ENCODE results near the gene LMCD1.
A peak's percentile ranks its signal among the peaks of the same experiment; 100 is the strongest.

Gene LMCD1

GRCh38 chr3:8509961-8510360, 8.3 kb downstream of the LMCD1 start:
- DNase-seq, result no peak

- no peak for DNase-seq
Measured at GRCh38 chr3:8512234-8512633, 10.6 kb downstream of the LMCD1 start.

GRCh38 chr3:8516047-8516661, 14.5 kb downstream of the LMCD1 start:
- no peak for DNase-seq

DNA sequence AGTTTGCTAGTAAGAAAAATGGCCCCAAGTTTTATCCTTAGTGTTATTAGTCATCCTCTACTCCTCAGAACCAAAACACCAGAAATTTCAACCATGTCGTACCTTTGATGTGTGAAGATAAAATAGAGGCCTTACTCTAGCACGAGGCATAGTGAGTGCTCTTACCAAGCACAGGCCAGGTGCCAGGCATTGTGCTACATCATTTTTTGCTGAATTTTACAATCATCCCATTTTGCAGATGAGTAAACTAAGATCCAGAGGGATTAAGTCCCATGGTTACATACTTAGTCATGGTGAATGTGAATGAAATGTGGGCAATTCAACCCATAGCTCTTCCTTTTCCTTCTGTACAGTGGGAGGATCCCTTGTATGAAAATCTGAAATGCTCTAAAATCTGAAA, 15.2 kb downstream of the LMCD1 start:
- no peak for DNase-seq

GRCh38 chr3:8517487-8517886, 15.9 kb downstream of the LMCD1 start:
- DNase-seq, result no peak

DNA sequence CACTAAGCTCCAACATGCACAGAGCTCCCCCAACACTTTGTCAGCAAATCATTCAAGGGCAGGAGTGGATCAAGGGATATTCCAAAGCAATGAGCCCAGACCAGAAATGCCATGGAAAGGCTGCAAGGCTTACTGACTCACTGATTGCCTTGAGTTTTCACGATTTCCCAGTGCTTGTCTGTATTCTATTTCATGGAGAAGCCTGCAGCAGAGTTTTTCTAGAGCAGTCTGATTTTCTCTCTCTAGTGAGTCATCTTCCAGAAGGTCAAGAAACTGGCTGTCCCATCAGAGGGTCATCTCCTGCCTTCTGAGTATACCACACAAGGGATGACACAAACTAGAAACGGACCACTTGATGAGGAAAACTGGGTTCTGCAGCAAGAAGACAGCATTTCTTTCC, 16.5 kb downstream of the LMCD1 start:
- no peak for DNase-seq

- DNase-seq, result no peak
Measured at GRCh38 chr3:8519156-8519555, 17.5 kb downstream of the LMCD1 start.

DNA sequence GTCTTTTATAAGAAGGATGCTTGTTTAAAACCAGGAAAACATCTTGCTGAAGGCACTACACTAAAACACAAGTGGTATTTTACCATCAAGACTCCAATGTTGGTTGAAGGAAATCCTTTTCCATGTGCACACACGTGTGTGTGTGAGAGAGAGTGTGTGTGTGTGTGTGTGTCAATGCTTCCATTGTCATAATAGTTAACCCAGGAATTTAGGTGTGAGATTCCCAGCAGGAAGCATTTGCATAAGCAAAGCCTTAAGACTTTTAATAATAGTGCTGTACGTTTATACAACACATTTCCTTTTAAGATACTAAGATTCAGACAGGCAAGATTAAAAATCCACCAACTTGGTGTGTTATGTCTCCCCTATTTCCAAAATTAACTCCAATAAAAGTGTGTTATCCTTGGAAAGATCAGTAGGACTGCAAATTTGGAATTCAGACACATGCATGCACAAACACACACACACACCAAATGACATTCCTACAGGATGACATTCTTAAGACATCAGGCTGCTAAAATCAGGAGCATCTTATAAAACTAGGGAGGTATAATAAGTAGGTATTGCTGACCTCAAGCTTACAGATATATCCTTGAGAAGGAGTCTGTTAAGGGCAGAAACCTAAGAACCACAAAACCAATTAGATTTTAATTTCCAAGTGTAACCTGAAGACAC, 18.3 kb downstream of the LMCD1 start:
- no peak for DNase-seq

DNA sequence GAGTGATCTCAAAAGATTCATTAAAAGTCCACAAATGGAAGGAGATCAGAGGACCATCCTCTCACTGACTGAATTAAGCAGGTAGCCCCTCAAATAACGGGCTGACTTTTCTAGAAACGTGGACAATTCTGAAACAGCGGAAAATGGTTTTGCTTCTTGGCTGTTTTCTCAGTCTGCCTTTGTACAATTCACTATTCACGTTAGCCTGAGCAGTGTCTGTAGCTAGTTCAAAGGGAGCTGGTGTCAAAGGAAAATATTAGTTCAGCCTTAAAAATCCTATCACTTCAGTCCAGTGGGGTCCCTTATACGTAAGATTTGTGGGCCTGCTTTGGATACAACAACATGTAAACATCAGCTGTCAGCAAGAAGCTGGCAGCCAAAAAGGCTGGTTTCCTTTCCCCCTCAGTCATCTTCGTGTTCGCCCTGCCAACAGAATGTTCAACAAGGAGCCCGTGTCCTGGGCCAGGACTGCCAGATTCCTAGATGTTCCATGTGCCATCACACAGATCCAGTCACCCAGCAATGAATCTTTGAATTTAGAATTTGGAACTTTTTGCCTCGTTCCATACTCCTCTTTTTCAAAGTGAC, 19.3 kb downstream of the LMCD1 start:
- DNase-seq, result no peak

DNA sequence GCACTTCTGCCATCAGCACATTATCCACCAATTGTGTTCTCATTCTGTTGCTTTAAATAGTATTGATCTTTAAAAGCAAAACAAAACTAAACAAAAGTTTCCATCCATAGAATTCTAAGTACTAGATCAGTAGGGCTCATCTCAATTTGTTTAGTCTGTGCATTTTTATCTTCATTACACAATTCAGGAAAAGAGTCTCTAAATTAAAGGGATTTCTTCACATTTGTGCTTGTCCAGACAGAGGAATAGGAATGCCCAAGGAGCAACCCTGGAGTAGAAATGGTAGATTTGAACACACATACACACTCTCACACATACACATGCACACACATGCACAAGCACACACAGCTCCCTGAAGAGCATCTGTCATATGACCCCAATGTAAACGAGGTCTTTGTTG, 21.4 kb downstream of the LMCD1 start:
- DNase-seq, result no peak

DNA sequence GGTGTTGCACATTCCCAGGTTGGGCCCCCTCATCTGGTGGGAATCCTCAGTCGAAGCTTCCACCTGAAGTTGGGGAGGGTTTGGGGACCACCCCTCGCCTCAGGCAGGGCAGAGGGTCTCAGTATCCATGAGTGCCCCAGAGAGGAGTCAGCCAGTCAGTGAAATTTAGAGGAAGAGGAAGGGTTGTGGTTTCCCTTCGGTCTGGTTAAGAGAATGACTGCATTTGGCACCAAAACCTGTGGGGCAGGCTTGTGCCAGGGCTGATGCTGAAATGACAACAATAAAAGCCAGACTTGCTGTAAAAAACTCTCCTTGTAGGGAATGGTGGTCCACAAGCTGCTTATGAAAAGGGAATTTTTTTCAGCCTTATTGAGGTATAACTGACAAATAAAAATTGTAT, 22.6 kb downstream of the LMCD1 start:
- peak; percentile 74 for DNase-seq

DNA sequence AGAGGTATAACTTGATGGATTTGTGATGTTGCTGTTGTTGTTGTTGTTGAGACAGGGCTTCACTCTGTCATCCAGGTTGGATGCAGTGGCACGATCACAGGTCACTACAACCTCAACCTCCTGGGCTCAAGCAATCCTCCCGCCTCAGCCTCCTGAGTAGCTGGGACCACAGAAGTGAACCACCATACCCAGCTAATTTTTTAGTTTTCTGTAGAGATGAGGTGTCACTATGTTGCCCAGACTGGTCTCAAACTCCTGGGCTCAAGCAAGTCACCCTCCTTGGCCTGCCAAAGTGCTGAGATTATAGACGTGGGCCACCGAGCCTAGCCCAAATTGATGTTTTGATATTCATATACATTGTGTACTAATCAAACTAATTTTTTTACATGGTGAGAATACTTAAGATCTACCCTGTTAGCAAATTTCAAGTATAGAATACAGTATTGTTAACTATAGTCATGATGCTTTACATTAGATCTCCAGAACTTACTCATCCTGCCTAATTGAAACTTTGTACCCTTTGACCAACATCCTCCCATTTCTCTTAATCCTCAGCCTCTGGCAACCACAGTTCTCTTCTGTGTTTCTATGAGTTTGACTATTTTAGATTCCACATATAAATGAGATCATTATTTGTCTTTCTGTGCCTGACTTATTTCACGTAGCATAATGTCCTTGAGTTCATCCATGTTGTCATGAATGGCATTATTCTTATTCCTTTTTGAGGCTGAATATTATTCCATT, 23.2 kb downstream of the LMCD1 start:
- DNase-seq, result no peak

- DNase-seq, result no peak
Measured at GRCh38 chr3:8525893-8526292, 24.3 kb downstream of the LMCD1 start.

DNA sequence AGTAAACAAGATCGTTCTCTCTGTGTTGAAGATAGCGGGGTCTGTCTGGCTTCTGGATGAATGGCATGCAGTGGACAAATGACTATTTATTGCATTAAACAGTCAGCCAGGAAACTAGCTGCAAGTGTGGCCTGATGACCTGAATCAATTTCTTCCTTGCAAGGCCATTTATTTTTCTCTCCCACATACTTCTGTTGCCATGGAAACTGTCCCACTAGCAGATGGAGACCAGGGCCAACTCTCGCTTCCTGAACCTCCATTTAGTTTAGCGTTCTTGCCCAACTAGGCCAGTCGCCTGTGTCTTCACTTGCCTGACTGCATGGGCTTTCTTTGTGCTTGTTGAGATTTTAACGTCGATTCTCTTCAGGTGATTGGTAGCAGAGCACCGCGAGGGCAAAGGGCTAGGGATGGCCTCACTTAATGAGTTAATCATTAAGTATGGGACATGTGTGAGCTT, 27.6 kb downstream of the LMCD1 start:
- DNase-seq, result no peak

GRCh38 chr3:8529738-8530525, 28.3 kb downstream of the LMCD1 start:
- DNase-seq, result peak; percentile 67

GRCh38 chr3:8530581-8530980, 29.0 kb downstream of the LMCD1 start:
- no peak for DNase-seq

- DNase-seq, result no peak
Measured at GRCh38 chr3:8532251-8532871, 30.7 kb downstream of the LMCD1 start.

GRCh38 chr3:8536096-8537056, 34.8 kb downstream of the LMCD1 start:
- no peak for DNase-seq

- no peak for DNase-seq
Measured at GRCh38 chr3:8537440-8537839, 35.8 kb downstream of the LMCD1 start.

- DNase-seq, result no peak
Measured at GRCh38 chr3:8538223-8538622, 36.6 kb downstream of the LMCD1 start.

DNA sequence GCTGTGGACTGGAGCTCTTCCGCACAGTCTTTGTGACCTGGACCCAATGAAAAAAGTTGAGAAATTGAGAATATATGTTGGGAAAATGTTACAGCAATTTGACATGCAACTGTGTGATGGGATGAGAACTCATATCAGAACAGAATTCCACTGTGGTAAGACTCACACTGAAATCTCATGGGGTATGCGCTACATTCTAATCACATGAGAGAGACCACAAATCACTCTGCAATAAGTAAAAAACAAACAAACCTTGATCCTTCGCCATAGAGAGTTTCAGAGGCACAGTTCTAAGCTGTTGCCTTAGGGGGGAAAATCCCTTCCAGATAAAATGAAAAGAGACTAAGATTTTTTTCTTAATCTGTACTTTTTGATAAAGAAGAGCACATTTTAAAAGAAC, 37.3 kb downstream of the LMCD1 start:
- DNase-seq, result no peak
